H1 (cell line): ENCODE results near the gene SPRYD3. TPM values are rescaled to one million over a fixed set of nuclear protein-coding genes. Genes with fewer than 3 reads are reported as not detected.

Experiments
- KDM1A ChIP-seq: fragments of 200-600, 300-600 bp; sonication (generic); IDR thresholded peaks from 2 replicates; pipeline ENCODE4 v1.7.1; 2016; ENCODE audit warnings: mild to moderate bottlenecking, low read length, borderline replicate concordance
- RAD21 ChIP-seq, 2 experiments: IDR thresholded peaks in 1 of 2; conservative IDR thresholded peaks in 1 of 2; 2 replicates each; pipeline ENCODE4 v1.6.1; 2011; ENCODE audit warnings: low read depth in 2 of 2, low read length in 2 of 2, improper control_type of control experiment in 1 of 2, inconsistent platforms in 1 of 2, mild to moderate bottlenecking in 1 of 2, moderate library complexity in 1 of 2
- SAP30 ChIP-seq: fragments of 300-600 bp; sonication (generic); IDR thresholded peaks from 2 replicates; pipeline ENCODE4 v1.7.1; 2012; ENCODE audit warnings: low read length, moderate library complexity, mild to moderate bottlenecking, inconsistent platforms; ENCODE audit not compliant: insufficient read depth, insufficient replicate concordance
- SP4 ChIP-seq: IDR thresholded peaks from 2 replicates; pipeline ENCODE4 v1.6.1; 2012; ENCODE audit warnings: low read length, inconsistent platforms
- polyA plus RNA-seq, 7 experiments: library from polyadenylated mRNA; depleted of rRNA in 3 of 7; stranded (reverse) in 5 of 7; unstranded in 2 of 7; fragments of >200 nt in 5 of 7; fragments of 200-250 nt in 2 of 7; gene quantifications; 1 replicate in 5 of 7; 2 replicates in 1 of 7; 4 replicates in 1 of 7; pipeline versions ENCODE4 v1.2.1 to v1.2.3, GENCODE V29; 2011 to 2013; ENCODE audit warnings: missing spikeins in 2 of 7, mixed read lengths in 2 of 7
- total RNA-seq: library from RNA; stranded (reverse); fragmentation: NEBNext Ultra II Directional; extraction: Animal tissue kit (Norgen Biotek cat#: 25700); gene quantifications from 2 replicates; pipeline ENCODE4 v1.2.1, GENCODE V29; 2021
- TF ChIP-seq, protein P1 (sequence below): fragments of 300-600 bp; sonication (generic); IDR thresholded peaks from 2 replicates; pipeline ENCODE4 v1.7.1; 2012; ENCODE audit warnings: low read length, moderate library complexity, mild to moderate bottlenecking, inconsistent platforms; ENCODE audit not compliant: insufficient replicate concordance
- TF ChIP-seq, protein P2 (sequence below): IDR thresholded peaks from 2 replicates; pipeline ENCODE4 v1.6.1; 2012; ENCODE audit warnings: inconsistent platforms

SPRYD3 gene
- total and polyA plus RNA-seq, 2 of the 8 experiments (the other 6 are each of a cell fraction or from before 2014, with no cell fraction given) = 6.8 to 8.0 TPM

DNA sequence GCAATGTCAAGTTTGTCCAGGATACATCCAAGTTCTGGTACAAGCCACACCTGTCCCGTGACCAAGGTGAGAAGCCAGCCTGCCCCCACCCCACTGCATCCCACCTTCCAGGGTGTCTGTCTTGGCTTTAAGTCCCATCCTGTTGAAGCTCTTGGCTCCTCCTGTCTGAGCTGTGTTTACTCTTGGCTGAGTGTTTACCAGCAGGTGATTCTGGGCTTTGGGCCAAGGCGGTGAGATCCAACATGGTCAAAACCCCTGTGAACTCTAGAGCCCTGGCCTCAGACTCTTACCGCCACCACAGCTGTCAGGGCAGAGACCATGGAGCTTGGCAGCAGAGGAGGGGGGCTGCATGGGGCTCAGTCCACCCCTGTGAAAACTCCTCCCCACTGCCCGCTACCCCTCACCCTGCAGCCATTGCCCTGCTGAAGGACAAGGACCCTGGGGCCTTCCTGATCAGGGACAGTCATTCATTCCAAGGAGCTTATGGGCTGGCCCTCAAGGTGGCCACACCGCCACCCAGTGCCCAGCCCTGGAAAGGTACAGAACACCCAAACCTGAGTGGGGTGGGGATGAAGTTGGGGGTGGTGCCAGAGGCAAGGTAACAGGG is 17.7 kb downstream of the SPRYD3 start (continued):
- TF ChIP-seq, protein P1, sequence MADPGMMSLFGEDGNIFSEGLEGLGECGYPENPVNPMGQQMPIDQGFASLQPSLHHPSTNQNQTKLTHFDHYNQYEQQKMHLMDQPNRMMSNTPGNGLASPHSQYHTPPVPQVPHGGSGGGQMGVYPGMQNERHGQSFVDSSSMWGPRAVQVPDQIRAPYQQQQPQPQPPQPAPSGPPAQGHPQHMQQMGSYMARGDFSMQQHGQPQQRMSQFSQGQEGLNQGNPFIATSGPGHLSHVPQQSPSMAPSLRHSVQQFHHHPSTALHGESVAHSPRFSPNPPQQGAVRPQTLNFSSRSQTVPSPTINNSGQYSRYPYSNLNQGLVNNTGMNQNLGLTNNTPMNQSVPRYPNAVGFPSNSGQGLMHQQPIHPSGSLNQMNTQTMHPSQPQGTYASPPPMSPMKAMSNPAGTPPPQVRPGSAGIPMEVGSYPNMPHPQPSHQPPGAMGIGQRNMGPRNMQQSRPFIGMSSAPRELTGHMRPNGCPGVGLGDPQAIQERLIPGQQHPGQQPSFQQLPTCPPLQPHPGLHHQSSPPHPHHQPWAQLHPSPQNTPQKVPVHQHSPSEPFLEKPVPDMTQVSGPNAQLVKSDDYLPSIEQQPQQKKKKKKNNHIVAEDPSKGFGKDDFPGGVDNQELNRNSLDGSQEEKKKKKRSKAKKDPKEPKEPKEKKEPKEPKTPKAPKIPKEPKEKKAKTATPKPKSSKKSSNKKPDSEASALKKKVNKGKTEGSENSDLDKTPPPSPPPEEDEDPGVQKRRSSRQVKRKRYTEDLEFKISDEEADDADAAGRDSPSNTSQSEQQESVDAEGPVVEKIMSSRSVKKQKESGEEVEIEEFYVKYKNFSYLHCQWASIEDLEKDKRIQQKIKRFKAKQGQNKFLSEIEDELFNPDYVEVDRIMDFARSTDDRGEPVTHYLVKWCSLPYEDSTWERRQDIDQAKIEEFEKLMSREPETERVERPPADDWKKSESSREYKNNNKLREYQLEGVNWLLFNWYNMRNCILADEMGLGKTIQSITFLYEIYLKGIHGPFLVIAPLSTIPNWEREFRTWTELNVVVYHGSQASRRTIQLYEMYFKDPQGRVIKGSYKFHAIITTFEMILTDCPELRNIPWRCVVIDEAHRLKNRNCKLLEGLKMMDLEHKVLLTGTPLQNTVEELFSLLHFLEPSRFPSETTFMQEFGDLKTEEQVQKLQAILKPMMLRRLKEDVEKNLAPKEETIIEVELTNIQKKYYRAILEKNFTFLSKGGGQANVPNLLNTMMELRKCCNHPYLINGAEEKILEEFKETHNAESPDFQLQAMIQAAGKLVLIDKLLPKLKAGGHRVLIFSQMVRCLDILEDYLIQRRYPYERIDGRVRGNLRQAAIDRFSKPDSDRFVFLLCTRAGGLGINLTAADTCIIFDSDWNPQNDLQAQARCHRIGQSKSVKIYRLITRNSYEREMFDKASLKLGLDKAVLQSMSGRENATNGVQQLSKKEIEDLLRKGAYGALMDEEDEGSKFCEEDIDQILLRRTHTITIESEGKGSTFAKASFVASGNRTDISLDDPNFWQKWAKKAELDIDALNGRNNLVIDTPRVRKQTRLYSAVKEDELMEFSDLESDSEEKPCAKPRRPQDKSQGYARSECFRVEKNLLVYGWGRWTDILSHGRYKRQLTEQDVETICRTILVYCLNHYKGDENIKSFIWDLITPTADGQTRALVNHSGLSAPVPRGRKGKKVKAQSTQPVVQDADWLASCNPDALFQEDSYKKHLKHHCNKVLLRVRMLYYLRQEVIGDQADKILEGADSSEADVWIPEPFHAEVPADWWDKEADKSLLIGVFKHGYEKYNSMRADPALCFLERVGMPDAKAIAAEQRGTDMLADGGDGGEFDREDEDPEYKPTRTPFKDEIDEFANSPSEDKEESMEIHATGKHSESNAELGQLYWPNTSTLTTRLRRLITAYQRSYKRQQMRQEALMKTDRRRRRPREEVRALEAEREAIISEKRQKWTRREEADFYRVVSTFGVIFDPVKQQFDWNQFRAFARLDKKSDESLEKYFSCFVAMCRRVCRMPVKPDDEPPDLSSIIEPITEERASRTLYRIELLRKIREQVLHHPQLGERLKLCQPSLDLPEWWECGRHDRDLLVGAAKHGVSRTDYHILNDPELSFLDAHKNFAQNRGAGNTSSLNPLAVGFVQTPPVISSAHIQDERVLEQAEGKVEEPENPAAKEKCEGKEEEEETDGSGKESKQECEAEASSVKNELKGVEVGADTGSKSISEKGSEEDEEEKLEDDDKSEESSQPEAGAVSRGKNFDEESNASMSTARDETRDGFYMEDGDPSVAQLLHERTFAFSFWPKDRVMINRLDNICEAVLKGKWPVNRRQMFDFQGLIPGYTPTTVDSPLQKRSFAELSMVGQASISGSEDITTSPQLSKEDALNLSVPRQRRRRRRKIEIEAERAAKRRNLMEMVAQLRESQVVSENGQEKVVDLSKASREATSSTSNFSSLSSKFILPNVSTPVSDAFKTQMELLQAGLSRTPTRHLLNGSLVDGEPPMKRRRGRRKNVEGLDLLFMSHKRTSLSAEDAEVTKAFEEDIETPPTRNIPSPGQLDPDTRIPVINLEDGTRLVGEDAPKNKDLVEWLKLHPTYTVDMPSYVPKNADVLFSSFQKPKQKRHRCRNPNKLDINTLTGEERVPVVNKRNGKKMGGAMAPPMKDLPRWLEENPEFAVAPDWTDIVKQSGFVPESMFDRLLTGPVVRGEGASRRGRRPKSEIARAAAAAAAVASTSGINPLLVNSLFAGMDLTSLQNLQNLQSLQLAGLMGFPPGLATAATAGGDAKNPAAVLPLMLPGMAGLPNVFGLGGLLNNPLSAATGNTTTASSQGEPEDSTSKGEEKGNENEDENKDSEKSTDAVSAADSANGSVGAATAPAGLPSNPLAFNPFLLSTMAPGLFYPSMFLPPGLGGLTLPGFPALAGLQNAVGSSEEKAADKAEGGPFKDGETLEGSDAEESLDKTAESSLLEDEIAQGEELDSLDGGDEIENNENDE = no peak
- no peak for TF ChIP-seq SP4
- TF ChIP-seq SAP30 = no peak
- TF ChIP-seq, protein P2, sequence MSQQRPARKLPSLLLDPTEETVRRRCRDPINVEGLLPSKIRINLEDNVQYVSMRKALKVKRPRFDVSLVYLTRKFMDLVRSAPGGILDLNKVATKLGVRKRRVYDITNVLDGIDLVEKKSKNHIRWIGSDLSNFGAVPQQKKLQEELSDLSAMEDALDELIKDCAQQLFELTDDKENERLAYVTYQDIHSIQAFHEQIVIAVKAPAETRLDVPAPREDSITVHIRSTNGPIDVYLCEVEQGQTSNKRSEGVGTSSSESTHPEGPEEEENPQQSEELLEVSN = no peak
- TF ChIP-seq KDM1A = no peak
- peak; percentile 43 to 59 for TF ChIP-seq RAD21 (IDR thresholded peaks at IDR 0.05 in 1 of 2, conservative IDR thresholded peaks at IDR 0.05 in 1 of 2; ENCODE audit: low read depth in 2 of 2, low read length in 2 of 2)
